Activated naive CD8-positive, alpha-beta T cell treated with anti-CD3 and anti-CD28 coated beads, Interleukin-2, amount 50 U/mL, for 24 hours (primary cell): Measurements from ENCODE around the gene AP5Z1.

Experiments
- ATAC-seq: fragments of 150-1000 bp; cut with Tn5 transposase; one replicate; pipeline ENCODE4 v1.10.0; 2021
- DNase-seq: peaks from one replicate; pipeline ENCODE4 v3.0.0; 2021
- H3K27ac Mint-ChIP-seq: one replicate; pipeline ENCODE4 v1.8.0; 2021; ENCODE audit warnings: mild to moderate bottlenecking, mixed read lengths
- H3K27me3 Mint-ChIP-seq: one replicate; pipeline ENCODE4 v1.8.0; 2021; ENCODE audit warnings: mixed read lengths
- H3K36me3 Mint-ChIP-seq: one replicate; pipeline ENCODE4 v1.8.0; 2021; ENCODE audit warnings: low read depth, mixed read lengths
- H3K4me1 Mint-ChIP-seq: one replicate; pipeline ENCODE4 v1.8.0; 2021; ENCODE audit warnings: mixed read lengths
- H3K4me3 Mint-ChIP-seq: one replicate; pipeline ENCODE4 v1.8.0; 2021; ENCODE audit warnings: mild to moderate bottlenecking, moderate library complexity, mixed read lengths
- H3K9me3 Mint-ChIP-seq: one replicate; pipeline ENCODE4 v1.8.0; 2021; ENCODE audit warnings: mixed read lengths

AP5Z1 gene

GRCh38 chr7:4807598-4808016 is 32.2 kb downstream of the AP5Z1 start:
- H3K4me3 Mint-ChIP-seq = no peak overlapping the region
- H3K36me3 Mint-ChIP-seq = no peaks in the 10 kb centered on the region
- peaks cover 14% of the 10 kb centered on the region for H3K27me3 Mint-ChIP-seq
- H3K27ac Mint-ChIP-seq = no peak overlapping the region
- H3K4me1 Mint-ChIP-seq = peaks cover 10% of the 10 kb centered on the region
- H3K9me3 Mint-ChIP-seq = no peaks in the 10 kb centered on the region
- DNase-seq = no peak
- no peak for ATAC-seq

DNA sequence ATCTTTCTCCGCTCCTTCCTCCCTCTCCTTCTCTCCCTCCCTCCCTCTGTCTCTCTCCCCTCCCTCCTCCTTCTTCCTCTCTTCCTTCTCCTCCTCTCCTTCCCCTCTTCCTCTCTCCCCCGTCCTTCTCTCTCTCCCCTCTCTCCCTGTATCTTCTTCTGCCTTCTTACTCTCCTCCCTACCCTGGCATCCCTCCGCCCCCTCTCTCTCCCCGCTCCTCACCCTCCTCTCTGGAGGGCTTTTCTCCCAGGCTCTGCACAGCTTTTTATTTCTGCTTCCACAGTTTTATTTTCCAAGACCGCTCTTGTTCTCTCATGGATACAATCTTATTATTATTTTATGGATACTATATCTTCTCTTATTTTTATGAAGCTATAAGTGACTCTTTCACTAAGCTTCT is 32.6 kb downstream of the AP5Z1 start:
- H3K9me3 Mint-ChIP-seq = no peaks in the 10 kb centered on the region
- peaks cover 10% of the 10 kb centered on the region for H3K4me1 Mint-ChIP-seq
- no peak overlapping the region for H3K27ac Mint-ChIP-seq
- H3K36me3 Mint-ChIP-seq = no peaks in the 10 kb centered on the region
- H3K27me3 Mint-ChIP-seq = peaks cover 17% of the 10 kb centered on the region
- H3K4me3 Mint-ChIP-seq = no peak overlapping the region
- ATAC-seq (no peak), DNase-seq (no peak)

DNA sequence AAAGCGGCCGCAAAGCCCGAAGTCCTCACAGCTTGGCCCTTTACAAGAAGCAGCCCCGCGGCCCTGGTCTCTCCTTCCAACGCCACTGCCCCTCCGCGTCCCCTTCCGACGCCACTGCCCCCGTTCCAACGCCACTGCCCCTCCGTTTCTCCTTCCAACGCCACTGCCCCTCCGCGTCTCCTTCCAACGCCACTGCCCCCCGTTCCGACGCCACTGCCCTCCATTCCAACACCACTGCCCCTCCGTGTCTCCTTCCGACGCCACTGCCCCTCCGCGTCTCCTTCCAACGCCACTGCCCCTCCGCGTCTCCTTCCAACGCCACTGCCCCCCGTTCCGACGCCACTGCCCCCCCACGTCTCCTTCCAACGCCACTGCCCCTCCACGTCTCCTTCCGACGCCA is 33.1 kb downstream of the AP5Z1 start:
- Mint-ChIP-seq H3K27ac (no peak overlapping the region), H3K4me3 (peak overlapping the region; percentile 17), H3K36me3 (no peaks in the 10 kb centered on the region), H3K4me1 (peaks cover 10% of the 10 kb centered on the region), H3K27me3 (peaks cover 22% of the 10 kb centered on the region), H3K9me3 (no peaks in the 10 kb centered on the region)
- ATAC-seq = no peak
- DNase-seq = no peak

- H3K4me1 Mint-ChIP-seq = peaks cover 10% of the 10 kb centered on the region
- no peaks in the 10 kb centered on the region for H3K36me3 Mint-ChIP-seq
- H3K4me3 Mint-ChIP-seq = peak overlapping the region; percentile 58
- H3K27me3 Mint-ChIP-seq = peaks cover 24% of the 10 kb centered on the region
- DNase-seq (peak; percentile 47), ATAC-seq (peak; percentile 60)
- H3K27ac Mint-ChIP-seq = no peak overlapping the region
- no peaks in the 10 kb centered on the region for H3K9me3 Mint-ChIP-seq
These were observed 33.7 kb downstream of the AP5Z1 start for GRCh38 chr7:4809091-4809591.

- no peak overlapping the region for H3K27ac Mint-ChIP-seq
- H3K27me3 Mint-ChIP-seq = peaks cover 25% of the 10 kb centered on the region
- no peak for ATAC-seq
- DNase-seq = no peak
- H3K36me3 Mint-ChIP-seq = no peaks in the 10 kb centered on the region
- no peaks in the 10 kb centered on the region for H3K9me3 Mint-ChIP-seq
- no peak overlapping the region for H3K4me3 Mint-ChIP-seq
- H3K4me1 Mint-ChIP-seq = peaks cover 10% of the 10 kb centered on the region
These were observed 34.2 kb downstream of the AP5Z1 start for GRCh38 chr7:4809666-4810065.

- Mint-ChIP-seq H3K27ac (no peak overlapping the region), H3K27me3 (peaks cover 17% of the 10 kb centered on the region), H3K4me3 (no peak overlapping the region), H3K4me1 (peaks cover 7% of the 10 kb centered on the region), H3K9me3 (no peaks in the 10 kb centered on the region), H3K36me3 (no peaks in the 10 kb centered on the region)
- ATAC-seq (no peak), DNase-seq (no peak)
These were observed 39.0 kb downstream of the AP5Z1 start for GRCh38 chr7:4814433-4814832.

DNA sequence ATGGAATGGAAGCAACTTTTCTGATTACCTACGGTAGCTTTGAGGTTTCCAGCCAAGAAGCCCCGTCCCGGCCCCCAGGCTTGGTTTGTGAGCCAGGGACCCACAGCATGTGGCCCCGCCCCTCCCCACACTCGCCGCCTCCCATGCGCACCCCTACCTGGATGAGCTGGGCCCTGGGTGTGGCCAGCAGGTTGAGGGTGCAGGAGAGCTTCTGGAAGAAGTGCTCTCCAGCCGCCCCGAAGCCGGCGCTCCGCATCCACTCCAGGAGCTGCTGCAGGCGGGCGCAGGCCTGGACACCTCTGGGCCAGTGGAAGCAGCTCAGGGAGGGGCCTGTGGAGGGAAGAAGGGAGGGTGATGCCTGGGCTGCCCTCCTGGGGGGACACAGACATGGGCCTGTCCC is 39.7 kb downstream of the AP5Z1 start:
- Mint-ChIP-seq H3K27me3 (peaks cover 14% of the 10 kb centered on the region), H3K27ac (no peak overlapping the region), H3K4me1 (peaks cover 4% of the 10 kb centered on the region), H3K9me3 (no peaks in the 10 kb centered on the region), H3K36me3 (no peaks in the 10 kb centered on the region), H3K4me3 (no peak overlapping the region)
- no peak for DNase-seq
- ATAC-seq = no peak

DNA sequence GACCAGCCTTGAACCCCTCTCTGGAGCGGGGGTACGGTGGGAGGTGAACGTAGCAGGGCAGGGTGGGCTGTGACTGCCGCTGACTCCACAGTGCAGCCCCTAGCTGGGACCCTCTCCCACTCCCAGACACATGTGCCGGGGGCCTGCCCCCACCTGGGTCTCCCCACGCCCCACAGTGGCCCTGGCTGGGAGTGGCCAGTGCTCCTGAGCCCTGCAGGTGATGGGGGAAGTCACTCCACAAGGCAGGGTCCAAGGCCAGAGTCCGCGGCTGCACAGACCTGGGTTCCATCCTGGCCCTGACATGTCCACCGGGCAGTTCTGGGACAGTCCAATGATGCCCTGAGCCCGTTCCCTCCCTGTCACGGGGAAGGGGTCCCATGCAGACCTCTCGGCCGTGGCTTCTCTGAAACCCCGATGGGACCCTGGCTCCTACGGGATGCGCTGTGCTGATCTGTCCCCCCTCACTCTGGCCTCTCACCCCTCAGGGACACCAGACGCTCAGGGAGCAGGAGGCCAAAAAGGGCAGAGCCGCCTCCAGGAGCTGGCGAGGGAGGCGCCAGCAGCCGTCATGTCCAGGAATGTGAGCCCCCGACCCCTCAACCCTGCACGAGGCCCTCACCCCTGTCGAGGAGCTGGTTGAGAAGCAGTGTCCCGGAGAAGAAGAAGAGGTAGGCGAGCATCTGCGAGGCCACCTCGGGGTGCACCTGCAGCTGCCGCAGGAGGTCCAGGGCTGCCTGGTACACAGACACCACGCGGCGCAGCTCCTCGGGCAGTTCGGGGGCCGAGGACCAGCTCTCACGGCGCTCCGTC is 40.4 kb downstream of the AP5Z1 start:
- no peak for DNase-seq
- no peaks in the 10 kb centered on the region for H3K9me3 Mint-ChIP-seq
- H3K4me1 Mint-ChIP-seq = no peaks in the 10 kb centered on the region
- H3K4me3 Mint-ChIP-seq = no peak overlapping the region
- peaks cover 12% of the 10 kb centered on the region for H3K27me3 Mint-ChIP-seq
- no peak overlapping the region for H3K27ac Mint-ChIP-seq
- H3K36me3 Mint-ChIP-seq = no peaks in the 10 kb centered on the region
- no peak for ATAC-seq

DNA sequence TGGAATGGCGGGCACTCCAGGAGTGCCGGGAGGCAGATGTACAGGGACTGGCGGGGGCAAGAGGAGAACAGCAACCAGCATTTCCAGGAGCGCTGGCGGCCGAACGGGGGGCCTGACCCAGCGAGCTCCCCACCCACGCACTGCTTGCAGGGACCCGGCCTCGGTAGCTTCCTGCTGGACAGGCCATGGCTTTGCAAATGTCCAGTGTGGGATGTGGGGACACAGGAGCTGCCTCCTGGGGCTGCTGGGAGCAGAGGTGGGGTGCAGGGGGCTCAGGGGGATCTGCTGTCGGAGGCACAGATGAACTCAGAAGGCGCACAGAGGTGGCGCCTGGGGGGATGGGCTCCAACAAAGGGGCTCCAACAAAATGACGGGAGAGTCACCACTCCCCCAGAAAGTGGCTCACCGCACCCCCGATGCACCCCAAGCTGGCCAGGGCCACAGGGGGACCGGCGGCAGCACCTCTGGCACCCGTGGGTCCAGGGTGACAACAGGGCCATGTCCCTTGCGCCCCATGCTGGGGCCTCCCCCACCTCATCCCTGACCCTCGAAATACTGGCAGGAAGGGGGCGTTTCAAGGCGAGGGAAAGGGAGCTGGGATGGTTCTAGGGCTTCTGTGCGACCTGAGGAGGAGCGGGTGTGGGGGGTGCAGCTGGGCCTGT is 41.1 kb downstream of the AP5Z1 start:
- Mint-ChIP-seq H3K27me3 (peaks cover 12% of the 10 kb centered on the region), H3K9me3 (no peaks in the 10 kb centered on the region), H3K36me3 (no peaks in the 10 kb centered on the region), H3K27ac (no peak overlapping the region), H3K4me1 (no peaks in the 10 kb centered on the region), H3K4me3 (no peak overlapping the region)
- ATAC-seq (no peak), DNase-seq (no peak)

GRCh38 chr7:4817178-4817901 is 41.9 kb downstream of the AP5Z1 start:
- Mint-ChIP-seq H3K4me1 (no peaks in the 10 kb centered on the region), H3K4me3 (no peak overlapping the region), H3K27ac (no peak overlapping the region), H3K36me3 (no peaks in the 10 kb centered on the region), H3K27me3 (peaks cover 12% of the 10 kb centered on the region), H3K9me3 (no peaks in the 10 kb centered on the region)
- DNase-seq = no peak
- no peak for ATAC-seq

- no peaks in the 10 kb centered on the region for H3K36me3 Mint-ChIP-seq
- H3K4me3 Mint-ChIP-seq = no peak overlapping the region
- DNase-seq (no peak), ATAC-seq (no peak)
- H3K27me3 Mint-ChIP-seq = peaks cover 7% of the 10 kb centered on the region
- no peaks in the 10 kb centered on the region for H3K9me3 Mint-ChIP-seq
- H3K4me1 Mint-ChIP-seq = no peaks in the 10 kb centered on the region
- H3K27ac Mint-ChIP-seq = no peak overlapping the region
These were observed 42.8 kb downstream of the AP5Z1 start for GRCh38 chr7:4818000-4818794.

- no peaks in the 10 kb centered on the region for H3K4me1 Mint-ChIP-seq
- H3K4me3 Mint-ChIP-seq = no peak overlapping the region
- DNase-seq (no peak), ATAC-seq (no peak)
- no peak overlapping the region for H3K27ac Mint-ChIP-seq
- H3K9me3 Mint-ChIP-seq = no peaks in the 10 kb centered on the region
- H3K27me3 Mint-ChIP-seq = peaks cover 3% of the 10 kb centered on the region
- no peaks in the 10 kb centered on the region for H3K36me3 Mint-ChIP-seq
These were observed 44.4 kb downstream of the AP5Z1 start for GRCh38 chr7:4819560-4820404.

- H3K4me1 Mint-ChIP-seq = no peaks in the 10 kb centered on the region
These were observed 45.1 kb downstream of the AP5Z1 start for GRCh38 chr7:4820405-4820966.

More at GRCh38 chr7:4820405-4820966, 45.1 kb downstream of the AP5Z1 start:
- Mint-ChIP-seq H3K27ac (no peak overlapping the region), H3K4me3 (no peak overlapping the region), H3K36me3 (no peaks in the 10 kb centered on the region), H3K27me3 (peaks cover 4% of the 10 kb centered on the region), H3K9me3 (no peaks in the 10 kb centered on the region)
- ATAC-seq = no peak
- DNase-seq = no peak
